ENCODE data around the gene PKHD1.

Gene PKHD1

GRCh38 chr6:52045481-52045880, 41.9 kb downstream of the PKHD1 start:
- Mint-ChIP-seq H3K9me3 (peaks cover 0 to 3% of the 10 kb centered on the region in 2 donors), H3K27ac (no peak overlapping the region), H3K4me1 (no peaks in the 10 kb centered on the region), H3K27me3 (peaks cover 6 to 8% of the 10 kb centered on the region in 2 donors), H3K36me3 (no peaks in the 10 kb centered on the region), H3K4me3 (no peak overlapping the region)
- ATAC-seq (replicated peaks) = no peak
- no peak for DNase-seq

- no peaks in the 10 kb centered on the region for H3K4me1 Mint-ChIP-seq
- DNase-seq (no peak), ATAC-seq (replicated peaks) (no peak)
- peaks cover 6 to 8% of the 10 kb centered on the region in 2 donors for H3K27me3 Mint-ChIP-seq
- H3K4me3 Mint-ChIP-seq = no peak overlapping the region
- peaks cover 0 to 3% of the 10 kb centered on the region in 2 donors for H3K9me3 Mint-ChIP-seq
- H3K27ac Mint-ChIP-seq = no peak overlapping the region
- no peaks in the 10 kb centered on the region for H3K36me3 Mint-ChIP-seq
Measured at GRCh38 chr6:52045033-52045432, 42.4 kb downstream of the PKHD1 start.

- peaks cover 5 to 12% of the 10 kb centered on the region in 2 donors for H3K27me3 Mint-ChIP-seq
Measured at GRCh38 chr6:52042141-52042885, 45.1 kb downstream of the PKHD1 start.

GRCh38 chr6:52041134-52041533, 46.3 kb downstream of the PKHD1 start:
- H3K27ac Mint-ChIP-seq = no peak overlapping the region
- ATAC-seq (replicated peaks) (no peak), DNase-seq (no peak)
- H3K4me1 Mint-ChIP-seq = no peaks in the 10 kb centered on the region
- H3K36me3 Mint-ChIP-seq = no peaks in the 10 kb centered on the region
- no peak overlapping the region for H3K4me3 Mint-ChIP-seq
- H3K9me3 Mint-ChIP-seq = peaks cover 2 to 8% of the 10 kb centered on the region in 2 donors
- peaks cover 5 to 12% of the 10 kb centered on the region in 2 donors for H3K27me3 Mint-ChIP-seq

More at GRCh38 chr6:52042141-52042885, 45.1 kb downstream of the PKHD1 start:
- no peak overlapping the region for H3K27ac Mint-ChIP-seq
- ATAC-seq (replicated peaks) (no peak), DNase-seq (no peak)
- no peaks in the 10 kb centered on the region for H3K4me1 Mint-ChIP-seq
- no peak overlapping the region for H3K4me3 Mint-ChIP-seq
- H3K9me3 Mint-ChIP-seq = peaks cover 2 to 8% of the 10 kb centered on the region in 2 donors
- no peaks in the 10 kb centered on the region for H3K36me3 Mint-ChIP-seq

GRCh38 chr6:52027699-52028098, 59.7 kb downstream of the PKHD1 start:
- H3K9me3 Mint-ChIP-seq = peaks cover 0 to 3% of the 10 kb centered on the region in 2 donors
- H3K36me3 Mint-ChIP-seq = no peaks in the 10 kb centered on the region
- H3K4me3 Mint-ChIP-seq = no peak overlapping the region
- no peaks in the 10 kb centered on the region for H3K4me1 Mint-ChIP-seq
- H3K27me3 Mint-ChIP-seq = no peaks in the 10 kb centered on the region
- ATAC-seq (replicated peaks) (no peak), DNase-seq (no peak)
- H3K27ac Mint-ChIP-seq = no peak overlapping the region

- H3K4me1 Mint-ChIP-seq = no peaks in the 10 kb centered on the region
- no peak for ATAC-seq (replicated peaks)
- H3K36me3 Mint-ChIP-seq = no peaks in the 10 kb centered on the region
- no peak for DNase-seq
- H3K4me3 Mint-ChIP-seq = no peak overlapping the region
- no peak overlapping the region for H3K27ac Mint-ChIP-seq
- H3K27me3 Mint-ChIP-seq = peaks cover 0 to 7% of the 10 kb centered on the region in 2 donors
- no peaks in the 10 kb centered on the region for H3K9me3 Mint-ChIP-seq
Measured at GRCh38 chr6:52024451-52025068, 62.9 kb downstream of the PKHD1 start.

GRCh38 chr6:52022675-52023074, 64.7 kb downstream of the PKHD1 start:
- DNase-seq = no peak
- Mint-ChIP-seq H3K27me3 (peaks cover 0 to 7% of the 10 kb centered on the region in 2 donors), H3K4me3 (no peak overlapping the region), H3K27ac (no peak overlapping the region), H3K36me3 (no peaks in the 10 kb centered on the region), H3K4me1 (no peaks in the 10 kb centered on the region), H3K9me3 (no peaks in the 10 kb centered on the region)
- no peak for ATAC-seq (replicated peaks)

- Mint-ChIP-seq H3K27me3 (peaks cover 0 to 7% of the 10 kb centered on the region in 2 donors), H3K27ac (no peak overlapping the region), H3K4me1 (peaks cover under 1 to 2% of the 10 kb centered on the region in 2 donors), H3K9me3 (no peaks in the 10 kb centered on the region), H3K36me3 (no peaks in the 10 kb centered on the region), H3K4me3 (no peak overlapping the region)
- DNase-seq (no peak), ATAC-seq (replicated peaks) (no peak)
Measured at GRCh38 chr6:52020945-52021570, 66.4 kb downstream of the PKHD1 start.

- DNase-seq = no peak
- Mint-ChIP-seq H3K27me3 (peaks cover 0 to 7% of the 10 kb centered on the region in 2 donors), H3K36me3 (no peaks in the 10 kb centered on the region)
Measured at GRCh38 chr6:52019881-52020280, 67.5 kb downstream of the PKHD1 start.

GRCh38 chr6:52019092-52019491, 68.3 kb downstream of the PKHD1 start:
- Mint-ChIP-seq H3K4me3 (no peak overlapping the region), H3K36me3 (no peaks in the 10 kb centered on the region)

More at GRCh38 chr6:52019881-52020280, 67.5 kb downstream of the PKHD1 start:
- no peak overlapping the region for H3K27ac Mint-ChIP-seq
- H3K9me3 Mint-ChIP-seq = no peaks in the 10 kb centered on the region
- H3K4me1 Mint-ChIP-seq = peaks cover 2 to 6% of the 10 kb centered on the region in 2 donors
- no peak overlapping the region for H3K4me3 Mint-ChIP-seq
- ATAC-seq (replicated peaks) = no peak

GRCh38 chr6:52016915-52017748, 70.3 kb downstream of the PKHD1 start:
- H3K9me3 Mint-ChIP-seq = no peaks in the 10 kb centered on the region
- H3K4me1 Mint-ChIP-seq = peaks cover 2 to 6% of the 10 kb centered on the region in 2 donors
- no peak overlapping the region for H3K27ac Mint-ChIP-seq
- DNase-seq = no peak
- H3K4me3 Mint-ChIP-seq = no peak overlapping the region
- H3K27me3 Mint-ChIP-seq = peaks cover 5 to 7% of the 10 kb centered on the region in 2 donors
- H3K36me3 Mint-ChIP-seq = no peaks in the 10 kb centered on the region
- no peak for ATAC-seq (replicated peaks)

More at GRCh38 chr6:52019092-52019491, 68.3 kb downstream of the PKHD1 start:
- ATAC-seq (replicated peaks) (no peak), DNase-seq (no peak)
- Mint-ChIP-seq H3K27me3 (peaks cover 5 to 7% of the 10 kb centered on the region in 2 donors), H3K9me3 (no peaks in the 10 kb centered on the region), H3K4me1 (peaks cover 2 to 6% of the 10 kb centered on the region in 2 donors), H3K27ac (no peak overlapping the region)

GRCh38 chr6:52015953-52016352, 71.5 kb downstream of the PKHD1 start:
- peaks cover 2 to 6% of the 10 kb centered on the region in 2 donors for H3K4me1 Mint-ChIP-seq
- ATAC-seq (replicated peaks) = peak; percentile 42 to 53
- H3K4me3 Mint-ChIP-seq = no peak overlapping the region
- no peak for DNase-seq
- H3K27ac Mint-ChIP-seq = no peak overlapping the region
- no peaks in the 10 kb centered on the region for H3K9me3 Mint-ChIP-seq
- H3K36me3 Mint-ChIP-seq = no peaks in the 10 kb centered on the region
- H3K27me3 Mint-ChIP-seq = peaks cover 0 to 5% of the 10 kb centered on the region in 2 donors

GRCh38 chr6:52014391-52014790, 73.0 kb downstream of the PKHD1 start:
- Mint-ChIP-seq H3K27me3 (peaks cover 0 to 5% of the 10 kb centered on the region in 2 donors), H3K4me1 (peaks cover 2 to 6% of the 10 kb centered on the region in 2 donors), H3K4me3 (no peak overlapping the region), H3K36me3 (no peaks in the 10 kb centered on the region), H3K27ac (no peak overlapping the region), H3K9me3 (no peaks in the 10 kb centered on the region)
- ATAC-seq (replicated peaks) (no peak), DNase-seq (no peak)

- H3K4me1 Mint-ChIP-seq = peaks cover 2 to 6% of the 10 kb centered on the region in 2 donors
- H3K9me3 Mint-ChIP-seq = peaks cover 0 to under 1% of the 10 kb centered on the region in 2 donors
- H3K4me3 Mint-ChIP-seq = no peak overlapping the region
- no peaks in the 10 kb centered on the region for H3K36me3 Mint-ChIP-seq
- no peak for DNase-seq
- ATAC-seq (replicated peaks) = no peak
- H3K27me3 Mint-ChIP-seq = peaks cover 0 to 10% of the 10 kb centered on the region in 2 donors
- no peak overlapping the region for H3K27ac Mint-ChIP-seq
Measured at GRCh38 chr6:52013035-52013434, 74.4 kb downstream of the PKHD1 start.

Data from stimulated activated naive B cell treated with anti-CD40 and anti-IgM and Interleukin-4, amounts not matched to agents 10 μg/mL and 1 μg/mL and 100 μg/mL, for 72 hours (primary cell).